NCI-H128 (cell line): Measurements from ENCODE around the gene SYNGAP1.
"Not testable (repeated sequence)": the region's sequence is repeated elsewhere in the genome, so short reads cannot be mapped to it uniquely, and the experiment has no call there.

ENCODE experiments used
- DNase-seq: peaks from one replicate; lab custom pipeline; 2025; ENCODE audit not compliant: unreplicated experiment; lab: John Stamatoyannopoulos, UW

The SYNGAP1 gene

DNA sequence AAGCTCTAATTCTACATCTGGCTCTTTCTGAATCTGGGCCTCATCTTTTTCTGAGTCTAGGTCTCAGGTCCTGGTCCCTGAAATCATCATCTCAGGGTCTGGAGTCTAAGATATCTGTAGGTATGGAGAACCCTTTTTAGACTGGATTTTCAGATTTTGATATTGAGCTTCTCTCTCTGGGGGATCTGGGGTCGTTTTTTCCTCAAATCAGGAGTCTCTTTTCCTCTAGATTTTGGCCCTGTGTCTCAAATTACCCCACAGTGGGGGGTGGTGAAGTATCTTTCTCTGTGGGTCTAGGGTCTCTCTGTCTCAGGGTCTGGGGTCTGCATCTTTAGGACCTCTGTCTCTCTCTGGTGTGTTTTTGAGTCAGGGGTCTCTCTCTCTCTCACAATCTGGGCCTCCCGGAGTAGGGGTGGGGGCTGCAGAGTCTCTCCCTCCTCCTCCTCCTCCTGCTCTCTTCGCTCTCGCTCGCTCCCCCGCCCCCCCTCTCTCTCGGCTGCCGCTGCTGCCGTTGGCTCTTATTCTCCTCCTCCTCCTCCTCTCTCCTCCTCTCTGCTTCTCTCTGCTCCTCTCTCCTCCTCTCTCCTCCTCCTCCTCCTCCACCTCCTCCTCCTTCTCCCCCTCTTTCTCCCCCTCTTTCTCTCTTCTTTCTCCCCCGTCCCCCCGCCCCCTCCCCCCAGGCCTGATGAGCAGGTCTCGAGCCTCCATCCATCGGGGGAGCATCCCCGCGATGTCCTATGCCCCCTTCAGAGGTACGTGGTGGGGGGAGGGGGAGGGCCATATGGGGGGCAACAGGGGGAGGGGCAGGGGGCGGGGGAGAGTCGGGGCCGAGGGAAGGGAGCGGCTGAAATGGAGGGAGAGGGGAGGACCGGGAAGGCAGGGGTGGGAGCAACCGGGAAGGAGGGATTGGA is at the start of gene SYNGAP1:
Gene SYNGAP1, plus strand, starts transcription at position 486 of the 911 bp plus-strand sequence. Its CDS starts 200 bp downstream, at position 686.
- DNase-seq, result no peak

DNA sequence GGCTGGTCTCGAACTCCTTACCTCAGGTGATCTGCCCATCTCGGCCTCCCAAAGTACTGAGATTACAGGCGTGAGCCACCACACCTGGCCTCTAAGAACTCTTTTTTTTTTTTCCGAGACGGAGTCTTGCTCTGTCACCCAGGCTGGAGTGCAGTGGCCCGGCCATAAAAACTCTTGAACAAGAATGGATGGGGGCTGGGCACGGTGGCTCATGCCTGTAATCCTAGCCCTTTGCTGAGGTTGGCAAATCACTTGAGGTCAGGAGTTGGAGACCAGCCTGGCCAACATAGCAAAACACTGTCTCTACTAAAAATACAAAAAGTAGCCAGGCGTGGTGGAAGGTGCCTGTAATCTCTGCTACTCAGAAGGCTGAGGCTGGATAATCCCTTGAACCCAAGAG is 48.0 kb upstream of the SYNGAP1 start:
- not testable (repeated sequence) for DNase-seq

GRCh38 chr6:33372526-33373123 is 47.2 kb upstream of the SYNGAP1 start:
- no peak for DNase-seq

DNA sequence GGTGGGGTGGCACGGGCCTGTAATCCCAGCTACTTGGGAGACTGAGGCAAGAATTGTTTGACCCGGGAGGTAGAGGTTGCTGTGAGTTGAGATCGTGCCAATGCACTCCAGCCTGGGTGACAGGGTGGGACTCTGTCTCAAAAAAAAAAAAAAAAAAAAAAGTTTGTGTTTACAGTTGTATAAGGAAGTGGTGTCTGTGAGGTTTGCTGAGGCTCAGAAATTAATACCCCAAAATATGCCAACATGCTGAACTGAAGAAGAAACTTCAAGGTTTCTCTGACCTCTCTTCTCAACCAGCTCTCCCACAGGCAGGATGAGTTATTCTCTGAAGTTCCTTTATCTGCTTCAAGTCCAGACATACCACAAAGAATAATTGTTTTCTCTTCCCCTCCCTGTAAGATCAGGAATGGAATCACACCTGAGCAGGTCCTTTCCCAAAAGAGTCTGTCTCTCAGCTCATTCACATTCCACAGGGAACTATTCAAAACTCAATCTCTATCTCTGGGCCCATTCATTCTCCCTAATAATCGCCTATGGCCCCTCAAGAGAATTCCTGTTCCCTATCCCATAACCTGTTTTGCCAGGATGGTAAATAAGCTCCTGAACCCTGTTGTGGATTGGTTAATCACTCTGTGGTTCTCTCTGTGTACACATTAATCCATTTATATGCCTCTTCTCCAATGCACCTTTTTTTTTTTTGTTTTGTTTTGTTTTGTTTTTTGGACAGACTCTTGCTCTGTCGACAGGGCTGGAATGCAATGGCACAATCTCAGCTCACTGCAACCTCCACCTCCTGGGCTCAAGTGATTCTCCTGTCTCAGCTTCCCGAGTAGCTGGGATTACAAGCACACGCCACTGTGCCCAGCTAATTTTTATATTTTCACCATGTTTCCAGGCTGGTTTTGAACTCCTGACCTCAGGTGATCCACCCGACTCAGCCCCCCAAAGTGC is 45.6 kb upstream of the SYNGAP1 start:
- no peak for DNase-seq

- no peak for DNase-seq
These were observed 44.7 kb upstream of the SYNGAP1 start for GRCh38 chr6:33375143-33375671.

DNA sequence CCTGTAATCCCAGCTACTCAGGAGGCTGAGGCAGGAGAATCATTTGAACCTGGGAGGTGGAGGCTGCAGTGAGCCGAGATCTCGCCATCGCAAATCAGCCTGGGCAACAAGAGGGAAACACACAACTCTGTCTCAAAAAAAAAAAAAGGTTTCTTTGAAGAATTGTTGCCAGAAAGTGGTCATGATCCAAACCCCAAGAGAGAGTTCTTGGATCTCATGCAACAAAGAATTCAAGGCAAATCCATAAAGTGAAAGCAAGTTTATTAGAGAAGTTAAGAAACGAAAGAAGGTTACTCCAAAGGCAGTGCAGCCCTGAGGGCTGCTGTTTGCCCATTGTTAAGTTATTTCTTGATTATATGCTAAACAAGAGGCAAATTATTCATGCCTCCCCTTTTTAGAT is 42.7 kb upstream of the SYNGAP1 start:
- no peak for DNase-seq

DNA sequence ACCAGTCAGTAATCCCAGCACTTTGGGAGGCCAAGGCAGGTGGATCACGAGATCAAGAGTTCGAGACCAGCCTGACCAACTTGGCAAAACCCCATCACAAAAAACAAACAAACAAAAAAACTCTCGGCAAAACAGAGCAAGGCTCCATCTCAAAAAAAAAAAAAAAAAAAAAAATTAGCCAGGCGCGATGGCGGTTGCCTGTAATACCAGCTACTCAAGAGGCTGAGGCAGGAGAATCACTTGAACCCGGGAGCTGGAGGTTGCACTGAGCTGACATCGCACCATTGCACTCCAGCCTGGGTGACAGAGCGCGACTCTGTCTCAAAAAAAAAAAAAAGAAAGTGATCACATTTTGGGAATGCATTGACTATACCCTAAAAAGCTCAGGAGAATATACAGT is 40.7 kb upstream of the SYNGAP1 start:
- not testable (repeated sequence) for DNase-seq

DNA sequence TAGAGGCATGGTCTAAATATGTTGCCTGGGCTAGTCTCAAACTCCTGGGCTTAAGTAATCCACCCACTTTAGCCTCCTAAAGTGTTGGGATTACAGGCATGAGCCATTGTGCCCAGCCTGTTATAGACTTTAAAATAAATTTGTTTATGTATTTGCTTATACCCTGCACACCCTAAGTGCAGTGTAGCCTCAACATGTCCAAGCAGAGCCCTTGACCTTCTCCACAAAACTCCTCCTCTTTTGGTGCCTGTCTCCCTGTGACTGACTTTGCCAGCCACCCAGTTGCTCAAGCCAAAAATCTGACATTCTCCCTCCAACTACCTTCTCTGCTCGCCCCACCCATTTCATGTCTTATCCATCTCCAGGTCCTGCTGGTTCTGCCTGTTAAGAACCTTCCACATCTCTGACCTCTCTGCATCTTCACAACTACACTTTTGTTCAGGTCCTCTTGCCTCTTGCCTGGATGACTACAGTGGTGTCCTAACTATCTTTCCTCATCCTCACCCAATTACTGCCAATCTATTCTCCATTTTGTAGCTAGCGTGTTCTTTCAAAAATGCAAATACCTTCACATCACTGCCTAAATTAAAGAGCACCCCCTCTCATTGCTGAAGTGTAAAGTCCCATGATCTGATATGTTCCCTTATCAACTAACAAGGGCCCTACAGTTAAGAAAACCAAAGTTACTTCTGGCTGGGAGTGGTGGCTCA is 39.4 kb upstream of the SYNGAP1 start:
- DNase-seq, result no peak

DNA sequence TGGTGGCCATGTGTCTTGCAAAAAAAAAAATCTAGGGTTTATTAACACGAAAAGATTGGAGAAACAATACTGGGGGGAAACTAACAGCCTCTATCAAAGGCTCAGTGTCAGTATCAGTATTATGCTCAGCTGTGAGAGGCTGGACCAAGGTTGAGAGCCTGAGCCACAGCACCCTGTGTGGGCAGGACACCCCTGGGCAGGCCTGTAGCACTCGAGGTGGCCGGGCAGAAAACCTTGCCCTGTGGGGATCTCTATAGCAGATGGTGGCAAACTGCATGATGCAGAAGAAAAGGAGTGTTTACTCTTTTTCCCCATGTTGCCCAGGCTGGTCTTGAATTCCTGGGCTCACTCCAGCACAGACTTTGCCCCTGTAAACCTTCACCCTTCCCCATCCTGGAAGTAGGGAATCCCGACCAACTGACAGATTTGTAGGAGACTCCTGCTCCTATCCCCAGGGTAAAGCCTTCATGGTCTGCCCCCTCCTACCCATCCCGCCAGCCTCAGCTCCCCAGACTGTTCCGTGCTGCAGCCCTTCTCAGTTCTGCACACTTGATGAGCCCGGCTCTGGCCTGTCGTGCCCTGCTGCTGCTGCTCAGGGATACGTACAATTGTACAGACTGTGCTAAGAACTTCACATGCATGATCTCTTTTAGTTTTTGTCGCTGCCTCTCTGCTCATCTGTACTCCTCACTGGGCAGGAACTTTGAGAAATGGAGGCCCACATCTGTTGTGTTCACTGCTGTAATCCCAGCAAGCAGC is 36.3 kb upstream of the SYNGAP1 start:
- DNase-seq, result no peak

GRCh38 chr6:33384581-33385020 is 35.3 kb upstream of the SYNGAP1 start:
- no peak for DNase-seq

DNA sequence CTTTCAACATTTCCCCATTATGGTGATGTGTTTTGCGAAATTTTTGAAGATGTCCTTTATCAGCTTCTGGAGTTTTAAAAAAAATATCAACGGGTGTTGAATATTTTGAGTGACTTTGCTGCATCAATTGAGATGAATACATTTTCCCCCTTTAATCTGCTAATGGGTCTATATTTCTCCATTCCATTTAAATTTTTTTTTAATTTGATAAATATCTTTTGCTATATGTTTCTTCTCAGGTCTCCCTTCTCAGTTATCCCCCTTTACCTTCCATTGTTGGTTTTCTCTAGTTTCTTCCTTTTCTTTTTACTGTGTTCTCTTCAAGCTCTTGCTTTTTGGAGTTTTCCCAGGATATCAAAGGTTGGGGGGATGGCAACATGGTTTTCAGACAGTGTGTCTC is 29.7 kb upstream of the SYNGAP1 start:
- no peak for DNase-seq

- no peak for DNase-seq
These were observed 29.0 kb upstream of the SYNGAP1 start for GRCh38 chr6:33390767-33391277.

- peak; percentile 100 for DNase-seq
These were observed 28.5 kb upstream of the SYNGAP1 start, which contains the start of gene KIFC1 for GRCh38 chr6:33391278-33391921. TSS of gene KIFC1 (plus strand) at chr6:33391823. CDS start at chr6:33391986, 163 bp downstream.

DNA sequence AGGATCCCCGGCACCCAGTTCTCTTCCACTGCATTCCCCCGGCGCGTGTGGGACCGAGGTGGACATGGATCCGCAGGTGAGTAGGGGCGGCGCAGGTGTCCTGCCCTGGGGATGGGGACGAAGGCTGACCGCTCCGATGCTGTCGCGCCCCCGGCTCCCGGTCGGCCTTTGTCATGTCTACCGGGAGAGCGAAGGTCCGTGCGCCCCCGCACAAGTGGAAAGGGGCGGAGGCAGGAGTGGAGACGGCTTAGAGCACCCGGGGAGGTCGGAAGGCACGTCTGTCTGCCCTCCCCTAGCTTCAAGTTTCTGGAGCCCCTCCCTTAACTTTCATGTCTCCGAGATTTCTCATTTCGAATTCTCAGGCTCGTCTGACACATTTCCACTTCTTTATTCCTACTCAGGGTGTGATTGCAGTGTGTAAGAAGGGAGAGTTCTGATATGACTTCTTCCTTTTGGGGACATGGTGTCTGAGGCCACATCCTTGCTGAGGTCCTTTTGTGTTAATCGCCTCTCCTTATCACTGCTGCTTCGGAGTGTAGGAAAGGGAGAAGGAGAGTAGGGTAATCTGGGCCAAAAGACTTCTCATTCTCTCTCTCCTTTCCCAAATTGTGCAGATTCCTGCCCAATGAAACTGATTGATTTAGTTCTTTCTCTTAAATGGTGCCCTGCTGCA is 27.8 kb upstream of the SYNGAP1 start:
- no peak for DNase-seq

- no peak for DNase-seq
These were observed 27.3 kb upstream of the SYNGAP1 start for GRCh38 chr6:33392595-33392948.

DNA sequence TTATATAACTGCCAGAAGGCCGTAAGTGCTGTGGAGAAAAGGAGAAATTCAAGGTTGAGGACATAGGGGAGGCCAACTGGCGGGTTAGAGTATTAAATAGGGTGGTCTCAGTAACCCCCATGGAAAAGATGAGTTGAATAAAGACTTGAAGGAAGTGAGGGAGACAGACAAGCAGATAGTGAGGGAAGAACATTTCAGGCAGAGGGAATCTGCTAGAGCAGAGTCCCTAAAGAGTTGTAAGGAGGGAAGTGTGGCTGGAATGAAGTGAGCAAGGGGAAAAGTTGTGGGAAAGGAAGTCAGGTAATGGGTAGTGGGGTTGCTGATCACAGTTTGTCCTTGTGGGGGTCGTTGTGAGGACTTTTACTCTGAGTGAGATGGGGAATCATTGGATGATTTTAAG is 26.9 kb upstream of the SYNGAP1 start:
- no peak for DNase-seq

- no peak for DNase-seq
These were observed 22.3 kb upstream of the SYNGAP1 start for GRCh38 chr6:33397541-33397940.

GRCh38 chr6:33398601-33399000 is 21.3 kb upstream of the SYNGAP1 start:
- not testable (repeated sequence) for DNase-seq
